ENCODE measurements around the gene SELENOI.
"Not testable (repeated sequence)": the region's sequence is repeated elsewhere in the genome, so short reads cannot be mapped to it uniquely, and the experiment has no call there.

Gene SELENOI, protein sequence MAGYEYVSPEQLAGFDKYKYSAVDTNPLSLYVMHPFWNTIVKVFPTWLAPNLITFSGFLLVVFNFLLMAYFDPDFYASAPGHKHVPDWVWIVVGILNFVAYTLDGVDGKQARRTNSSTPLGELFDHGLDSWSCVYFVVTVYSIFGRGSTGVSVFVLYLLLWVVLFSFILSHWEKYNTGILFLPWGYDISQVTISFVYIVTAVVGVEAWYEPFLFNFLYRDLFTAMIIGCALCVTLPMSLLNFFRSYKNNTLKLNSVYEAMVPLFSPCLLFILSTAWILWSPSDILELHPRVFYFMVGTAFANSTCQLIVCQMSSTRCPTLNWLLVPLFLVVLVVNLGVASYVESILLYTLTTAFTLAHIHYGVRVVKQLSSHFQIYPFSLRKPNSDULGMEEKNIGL

DNA sequence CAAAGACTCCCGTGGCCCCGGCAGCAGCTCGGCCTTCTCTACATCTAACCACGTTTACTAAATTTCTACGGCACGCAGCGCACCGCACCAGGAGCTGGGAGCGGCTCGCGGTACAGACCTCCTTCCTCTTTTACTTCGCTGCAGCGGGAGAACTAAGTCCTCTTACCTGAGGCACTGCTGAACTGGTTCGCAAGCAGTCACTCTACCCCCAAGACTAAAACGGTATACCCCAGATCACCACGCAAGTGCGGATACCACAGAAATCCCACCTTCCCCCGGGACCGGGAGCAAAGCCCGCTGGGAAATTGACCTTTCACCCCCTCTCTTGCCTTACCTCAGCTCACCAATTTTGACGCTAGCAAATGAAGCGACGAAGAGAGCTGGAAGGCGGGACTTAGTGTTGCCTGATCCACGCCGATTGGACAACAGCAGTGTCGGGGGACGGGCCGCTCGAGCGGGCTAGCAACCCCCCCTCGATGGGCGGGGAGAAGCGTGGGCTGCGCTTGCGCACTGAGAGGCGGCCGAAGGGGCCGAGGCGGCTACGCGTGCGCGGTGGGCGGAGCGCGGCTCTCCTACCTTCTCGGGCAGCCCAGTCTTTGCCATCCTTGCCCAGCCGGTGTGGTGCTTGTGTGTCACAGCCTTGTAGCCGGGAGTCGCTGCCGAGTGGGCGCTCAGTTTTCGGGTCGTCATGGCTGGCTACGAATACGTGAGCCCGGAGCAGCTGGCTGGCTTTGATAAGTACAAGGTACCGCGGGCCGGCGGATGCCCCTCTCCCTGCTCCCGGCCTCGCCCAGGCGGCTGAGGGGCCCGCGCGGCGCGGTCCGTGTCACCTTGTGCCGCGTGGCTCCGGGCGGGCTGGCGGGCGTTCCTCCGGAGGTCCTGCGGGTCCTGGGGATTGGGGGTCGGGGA, at the start of gene SELENOI:
Gene SELENOI (plus strand): TSS at position 599 of the 909 bp plus-strand sequence. CDS start 90 bp downstream, at position 689.
- peak; percentile 99 for DNase-seq (ENCODE audit: low spot score)

DNA sequence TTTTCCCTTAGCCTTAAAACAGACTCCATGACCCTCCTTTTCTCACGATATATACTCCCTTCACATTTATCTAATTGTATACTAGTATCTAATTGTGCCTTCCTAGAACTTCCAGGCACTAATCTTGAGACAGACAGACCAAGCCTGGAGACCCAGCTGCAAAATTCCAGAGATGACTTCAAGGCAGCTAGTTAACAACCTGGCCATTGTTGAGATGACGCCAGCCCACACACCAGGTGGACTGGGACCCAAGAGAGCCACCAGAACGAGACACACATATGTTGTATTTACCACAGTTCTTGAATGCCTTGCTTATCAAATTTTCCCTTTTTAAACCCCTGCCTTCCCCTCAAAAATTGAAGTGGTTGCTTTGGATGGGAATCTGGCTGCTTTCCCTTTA, 48.9 kb upstream of the SELENOI start:
- no peak for DNase-seq (ENCODE audit: low spot score)

DNA sequence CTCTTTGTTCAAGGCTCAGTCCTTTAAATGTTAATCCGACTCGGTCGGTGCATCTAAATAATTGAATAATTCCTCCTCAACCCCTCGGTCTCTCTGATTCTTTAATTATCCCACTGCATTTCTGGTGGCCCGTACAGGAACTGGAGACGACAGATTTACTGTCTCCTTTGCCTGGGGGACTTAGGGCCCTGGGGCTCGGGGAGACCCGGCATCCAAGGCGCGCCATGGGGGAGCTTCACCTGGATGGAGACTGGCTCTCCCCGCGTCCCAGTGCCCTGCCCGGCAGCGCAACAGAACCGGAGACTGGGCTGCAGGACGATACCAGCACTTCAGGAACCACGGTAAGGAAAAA, 47.7 kb upstream of the SELENOI start:
- DNase-seq (ENCODE audit: low spot score): no peak

DNA sequence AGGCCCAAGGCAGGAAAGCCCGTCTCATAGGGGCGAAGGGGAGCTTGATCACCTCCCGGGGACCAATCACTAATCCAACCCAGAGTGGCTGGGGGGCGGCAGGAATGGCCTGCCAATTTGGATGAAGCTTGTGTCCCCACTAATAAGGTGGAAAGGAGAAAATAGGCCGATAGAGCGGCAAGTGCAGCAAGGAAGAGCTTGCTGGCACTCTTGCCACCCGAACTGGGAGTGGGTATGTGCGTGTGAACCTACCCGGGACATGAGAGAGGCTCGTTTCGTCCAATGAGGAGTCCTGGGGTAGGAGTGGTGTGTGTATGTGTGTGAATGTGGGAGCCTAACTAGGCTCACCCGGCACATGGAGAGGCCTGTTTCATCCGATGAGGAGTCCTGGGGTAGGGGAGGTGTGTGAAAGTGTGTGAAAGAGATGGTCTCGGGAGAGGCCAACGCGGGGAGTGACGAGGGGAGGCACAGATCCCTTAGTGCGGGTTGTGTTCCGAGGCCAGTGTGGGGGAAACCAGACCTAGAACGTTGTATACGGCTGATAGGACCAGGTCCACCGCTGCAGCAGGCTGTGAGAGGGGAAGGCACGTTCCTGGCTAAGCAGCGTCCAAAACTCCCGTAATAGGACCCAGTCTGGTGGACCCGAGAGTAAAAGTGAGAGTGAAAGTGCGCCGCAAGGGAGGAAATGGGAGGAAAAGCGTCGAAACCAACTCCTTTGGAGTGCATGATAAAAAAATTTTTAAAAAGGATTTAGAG, 47.1 kb upstream of the SELENOI start:
- peak; percentile 48 for DNase-seq (ENCODE audit: low spot score)

DNA sequence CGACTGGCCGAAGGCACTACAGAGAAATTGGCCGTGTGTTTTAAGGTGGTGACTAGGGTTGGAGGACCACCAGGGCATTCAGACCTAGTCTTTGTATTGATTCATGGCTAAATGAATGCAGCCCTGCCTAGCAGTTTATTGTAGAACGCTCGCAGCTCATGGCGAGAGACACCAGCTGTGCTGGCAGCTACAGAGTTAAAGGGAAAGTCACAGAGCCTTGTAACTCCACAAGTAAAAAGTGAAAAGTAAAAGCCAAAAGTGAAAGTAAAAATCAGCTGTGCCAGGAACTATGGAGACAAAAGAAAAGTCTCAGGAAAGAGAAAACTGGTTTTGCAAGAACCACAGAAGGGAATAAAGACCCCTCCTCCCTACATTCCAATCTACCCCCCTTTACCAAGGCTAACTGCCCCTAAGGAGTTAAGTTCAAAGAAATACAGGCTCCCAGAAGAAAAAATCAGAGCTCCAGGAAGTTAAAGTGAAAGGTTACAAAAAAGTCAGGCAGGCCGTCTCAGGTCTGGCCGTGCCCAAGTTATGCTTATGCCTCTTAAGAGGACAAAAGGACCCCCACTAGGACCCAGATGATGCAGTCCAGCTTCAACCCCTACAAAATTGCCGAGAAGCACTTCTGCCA, 46.4 kb upstream of the SELENOI start:
- peak; percentile 18 for DNase-seq (ENCODE audit: low spot score)

DNA sequence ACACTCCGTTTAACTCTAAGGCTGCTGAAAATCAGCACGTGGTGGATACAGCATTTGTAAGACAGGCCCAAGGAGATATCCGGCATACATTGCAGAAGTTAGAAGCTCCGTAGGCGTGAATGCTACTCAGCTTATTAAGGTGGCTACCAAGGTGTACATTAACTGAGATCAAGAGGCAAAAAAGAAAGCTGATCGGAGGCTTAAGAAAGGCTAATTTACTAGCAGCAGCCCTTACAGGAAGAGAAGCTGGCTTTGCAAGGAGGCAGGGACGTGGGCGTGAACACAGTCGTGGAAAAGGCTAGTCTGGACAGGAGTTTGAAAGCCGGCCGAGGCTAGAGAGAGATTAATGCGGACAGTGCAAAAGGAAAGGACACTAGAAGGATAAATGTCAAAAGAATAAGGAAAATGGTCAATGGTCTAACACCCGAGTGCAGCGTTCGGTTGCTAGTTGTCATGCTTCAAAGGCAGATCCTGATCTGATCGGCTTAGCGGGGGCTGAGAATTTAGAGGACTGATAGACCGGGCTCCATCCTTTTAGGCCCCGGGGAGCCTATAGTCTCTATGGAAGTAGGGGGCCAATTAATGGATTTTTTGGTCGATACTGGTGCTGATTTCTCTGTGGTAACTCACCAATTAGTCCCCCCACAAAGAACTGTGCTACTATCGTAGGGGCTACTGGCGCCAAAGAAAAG, 45.6 kb upstream of the SELENOI start:
- peak; percentile 34 for DNase-seq (ENCODE audit: low spot score)

DNA sequence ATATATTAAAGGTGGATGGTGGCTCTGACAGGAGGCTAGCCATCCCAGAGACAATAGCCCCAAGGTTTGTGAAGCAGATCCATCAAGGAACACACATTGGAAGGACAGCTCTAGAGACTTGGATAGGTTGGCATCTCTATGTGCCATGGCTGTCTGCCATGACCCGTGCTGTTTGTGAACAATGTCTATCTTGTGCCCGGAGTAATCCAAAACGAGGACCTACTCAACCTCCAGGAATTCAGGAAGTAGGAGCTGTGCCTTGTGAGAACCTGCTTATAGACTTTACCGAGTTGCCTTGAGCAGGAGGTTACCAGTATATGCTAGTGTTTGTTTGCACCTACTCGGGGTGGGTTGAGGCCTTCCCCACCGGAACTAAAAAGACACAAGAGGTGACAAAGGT, 43.1 kb upstream of the SELENOI start:
- DNase-seq (ENCODE audit: low spot score): no peak

DNA sequence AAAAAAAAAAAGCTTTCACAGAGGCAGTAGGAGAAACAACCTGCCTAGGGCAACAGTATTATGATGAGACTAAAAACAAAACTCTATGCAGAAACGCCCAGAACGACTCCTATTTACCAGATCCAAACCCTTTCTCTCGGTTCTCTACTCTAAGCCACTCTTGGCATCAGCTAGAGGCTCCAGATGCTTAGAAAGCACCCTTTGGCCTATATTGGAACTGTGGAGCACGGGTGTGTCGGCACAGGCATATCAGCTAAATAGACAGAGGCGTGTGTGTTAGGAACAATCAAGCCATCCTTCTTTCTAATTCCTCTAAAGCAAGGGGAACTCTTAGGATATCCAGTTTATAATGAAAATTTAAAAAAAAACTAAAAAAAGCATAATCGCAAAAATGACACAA, 40.8 kb upstream of the SELENOI start:
- DNase-seq (ENCODE audit: low spot score): not testable (repeated sequence)

DNA sequence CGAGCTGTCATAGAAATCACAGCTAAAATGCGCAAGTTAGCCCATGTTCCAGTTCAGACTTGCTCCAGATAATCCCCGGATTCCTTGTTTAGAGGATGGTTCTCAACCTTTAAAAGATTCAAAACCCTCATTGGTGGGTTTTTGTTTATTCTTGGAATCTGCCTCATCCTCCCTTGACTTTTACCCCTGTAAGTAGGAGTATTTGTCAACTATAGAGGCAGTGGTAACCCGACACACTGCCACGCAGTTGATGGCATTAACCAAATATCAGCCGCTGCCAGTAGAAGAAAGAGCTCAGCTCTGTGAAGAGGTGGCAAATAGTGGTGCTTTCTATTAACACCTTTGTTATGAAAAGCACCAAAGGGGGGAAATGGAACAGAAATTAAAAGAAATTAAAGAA, 40.4 kb upstream of the SELENOI start:
- DNase-seq (ENCODE audit: low spot score): no peak

DNA sequence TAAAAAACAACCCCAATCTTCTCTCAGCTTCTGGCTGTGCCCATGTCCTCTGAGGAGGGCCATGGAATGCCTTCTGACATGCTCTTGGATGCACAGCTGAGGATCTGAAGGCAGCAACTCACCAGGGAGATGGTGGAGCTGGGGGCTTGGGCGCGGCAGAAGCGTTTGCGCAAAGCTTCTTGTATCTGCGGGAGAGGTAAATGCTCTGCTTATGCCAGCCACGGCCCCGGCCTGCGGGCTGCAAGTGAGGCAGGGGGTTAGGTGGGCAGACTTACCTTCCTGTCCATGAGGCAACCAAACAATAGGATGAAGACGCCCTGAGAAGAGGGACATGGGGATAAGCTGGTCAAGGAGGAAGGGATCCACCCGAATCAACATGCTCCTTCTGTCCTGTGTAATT, 36.0 kb upstream of the SELENOI start:
- no peak for DNase-seq (ENCODE audit: low spot score)

DNA sequence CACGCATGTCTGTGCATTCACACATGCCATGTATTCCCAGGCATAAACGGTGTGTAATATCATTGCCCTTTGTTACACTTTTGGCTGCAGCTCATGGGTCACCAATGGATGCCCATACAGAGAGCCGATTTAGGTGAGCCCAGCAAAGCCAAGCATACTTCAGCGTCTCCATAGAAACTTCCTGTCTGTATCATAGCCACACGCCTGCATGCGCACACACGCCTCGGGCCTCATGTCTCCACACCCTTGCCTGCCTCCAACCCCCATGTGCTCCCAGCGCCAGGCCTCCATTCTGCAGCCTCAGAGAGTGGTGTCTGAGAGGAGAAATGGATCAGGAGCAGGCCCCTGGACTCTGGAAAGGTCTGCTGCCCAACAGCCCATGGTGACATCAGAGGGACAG, 33.5 kb upstream of the SELENOI start:
- DNase-seq (ENCODE audit: low spot score): no peak

DNA sequence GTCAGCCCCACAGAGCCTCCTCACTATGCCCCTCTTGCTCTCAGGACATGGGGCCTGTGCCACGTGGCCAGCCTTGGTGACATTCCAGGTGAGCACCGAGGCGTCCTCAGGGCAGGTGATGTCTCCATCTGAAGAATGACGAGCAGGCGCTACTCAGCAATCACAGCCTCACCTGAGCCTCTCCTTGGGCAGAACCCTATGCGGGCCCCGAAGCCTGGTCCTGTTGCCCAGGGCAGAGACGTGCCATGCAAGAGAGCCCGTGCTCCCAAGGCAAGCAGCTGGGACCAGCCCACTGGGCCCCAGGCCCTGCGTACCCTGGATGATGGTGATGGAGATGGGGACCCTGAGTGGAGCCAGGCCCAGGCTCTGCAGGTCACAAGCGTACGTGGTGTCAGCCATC, 32.5 kb upstream of the SELENOI start:
- DNase-seq (ENCODE audit: low spot score): no peak

DNA sequence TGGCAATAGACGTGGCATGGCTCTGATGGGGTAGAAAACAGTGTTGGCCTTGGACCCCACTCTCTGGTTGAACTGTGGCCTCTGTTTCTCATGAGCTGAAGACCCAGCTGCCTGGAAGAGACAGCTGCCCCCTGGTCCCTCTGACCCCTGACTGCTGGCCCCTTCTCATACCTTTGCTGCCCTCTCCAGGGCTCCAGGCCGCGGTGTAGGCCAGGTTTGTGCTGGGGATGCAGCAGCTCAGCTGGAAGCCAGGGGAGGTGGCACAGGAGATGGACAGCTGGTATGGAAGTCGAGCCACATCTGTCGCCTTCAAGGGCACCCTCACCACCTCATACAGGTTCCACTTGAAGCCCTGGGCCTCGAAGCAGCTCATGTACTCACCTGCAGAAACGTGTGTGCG, 31.7 kb upstream of the SELENOI start:
- no peak for DNase-seq (ENCODE audit: low spot score)

DNA sequence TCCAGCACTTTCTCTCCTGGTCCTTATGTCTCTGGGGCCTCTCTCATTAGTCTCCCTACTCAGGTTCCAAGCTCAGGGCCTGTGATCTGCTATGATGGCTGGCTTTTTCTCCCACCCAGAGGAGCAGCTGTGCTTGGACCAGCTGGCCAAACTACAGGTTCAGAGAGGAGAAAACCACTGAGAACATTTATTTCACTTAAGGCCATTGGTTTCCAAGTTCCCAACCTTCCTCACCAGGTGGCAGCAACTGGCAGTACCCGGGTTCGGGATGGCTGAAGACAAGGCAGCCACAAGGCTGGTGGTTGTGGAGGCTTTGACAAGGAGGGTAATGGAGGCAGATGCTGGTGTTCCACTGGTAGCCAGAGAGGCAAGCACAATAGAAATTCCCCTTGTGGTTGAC, 29.9 kb upstream of the SELENOI start:
- DNase-seq (ENCODE audit: low spot score): no peak

DNA sequence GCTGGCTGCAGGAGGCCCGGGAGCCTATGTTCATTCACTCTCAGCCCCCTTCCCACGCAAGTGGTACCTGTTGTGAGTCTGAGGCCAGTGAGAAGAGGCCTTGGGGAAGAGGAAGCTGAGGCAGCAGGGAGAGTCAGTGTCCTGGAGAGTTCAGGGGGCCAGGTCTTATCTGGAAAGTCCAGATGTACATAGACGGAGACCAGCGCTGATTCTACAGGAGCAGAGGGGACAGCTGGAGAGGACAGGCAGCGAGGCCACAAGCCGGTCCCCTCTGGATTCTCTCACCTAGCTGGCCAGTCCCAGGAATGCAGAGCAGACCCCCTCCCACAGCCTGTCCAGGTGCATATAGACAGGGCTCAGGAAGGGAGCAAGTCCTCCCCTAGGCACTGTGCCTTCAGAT, 29.1 kb upstream of the SELENOI start:
- DNase-seq (ENCODE audit: low spot score): no peak

DNA sequence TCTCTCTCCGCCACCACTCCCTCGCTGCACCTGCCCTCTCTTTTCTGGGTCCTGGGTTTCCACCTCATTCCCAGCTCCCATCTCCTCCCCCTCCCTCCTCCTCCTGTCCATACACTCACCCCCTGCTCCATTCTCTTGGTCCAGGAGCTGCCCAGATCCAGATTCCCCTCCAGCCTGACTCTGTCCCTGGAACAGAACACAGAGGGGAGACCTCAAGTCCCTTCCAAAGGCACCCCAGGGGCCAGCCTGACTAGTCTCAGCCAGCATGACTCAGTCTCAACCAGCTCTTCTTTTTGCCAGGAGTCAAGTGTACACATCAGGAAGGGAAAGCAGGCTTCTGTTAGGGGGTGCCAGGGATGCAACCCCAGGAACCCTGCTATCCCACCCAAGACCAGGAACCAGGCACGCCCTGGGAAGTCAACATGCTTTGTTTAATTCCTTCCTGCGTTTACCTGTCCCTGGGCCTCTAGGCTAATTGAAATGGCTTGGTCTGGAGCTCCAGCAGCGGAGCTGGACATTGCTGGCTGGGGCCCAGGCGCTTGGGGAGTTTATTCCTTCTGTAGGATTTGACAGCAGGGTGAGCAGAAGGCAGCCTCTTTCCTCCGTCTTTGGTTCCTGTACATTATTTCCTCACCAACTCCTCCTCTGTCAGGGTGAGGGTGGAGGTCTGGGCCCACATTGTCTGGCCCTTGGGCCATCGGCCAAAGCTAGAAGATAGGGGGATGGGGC, 28.4 kb upstream of the SELENOI start:
- no peak for DNase-seq (ENCODE audit: low spot score)

DNA sequence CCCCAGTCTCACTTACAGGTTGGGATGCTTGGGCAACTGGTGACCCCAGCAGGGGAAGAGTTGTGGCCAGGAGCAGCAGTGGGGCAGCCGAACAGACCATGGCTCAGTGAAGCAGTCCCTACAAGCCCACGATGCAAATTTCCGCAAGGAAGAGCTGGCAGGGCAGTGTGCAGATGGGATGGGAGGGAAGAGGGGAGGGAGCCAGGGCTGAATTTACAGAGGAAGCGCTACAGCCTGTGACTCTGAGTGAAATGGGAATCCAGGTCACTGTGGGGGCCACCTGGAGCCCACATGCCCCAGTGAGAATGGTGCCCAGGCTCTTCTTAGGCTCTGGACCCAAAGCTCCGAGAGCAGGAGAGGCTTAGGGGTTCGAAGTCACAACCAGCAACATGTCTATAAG, 27.0 kb upstream of the SELENOI start:
- no peak for DNase-seq (ENCODE audit: low spot score)

DNA sequence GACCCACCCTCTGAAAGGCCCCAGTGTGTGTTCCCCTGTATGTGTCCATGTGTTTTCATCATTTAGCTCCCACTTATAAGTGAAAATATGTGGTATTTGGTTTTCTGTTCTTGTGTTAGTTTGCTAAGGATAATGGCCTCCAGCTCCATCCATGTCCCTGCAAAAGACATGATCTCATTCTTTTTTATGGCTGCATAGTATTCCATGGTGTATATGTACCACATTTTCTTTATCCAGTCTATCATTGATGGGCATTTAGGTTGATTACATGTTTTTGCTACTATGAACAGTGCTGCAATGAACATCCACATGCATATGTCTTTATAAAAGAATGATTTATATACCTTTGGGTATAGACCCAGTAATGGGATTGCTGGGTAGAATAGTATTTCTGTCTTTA, 21.5 kb upstream of the SELENOI start:
- DNase-seq (ENCODE audit: low spot score): not testable (repeated sequence)

DNA sequence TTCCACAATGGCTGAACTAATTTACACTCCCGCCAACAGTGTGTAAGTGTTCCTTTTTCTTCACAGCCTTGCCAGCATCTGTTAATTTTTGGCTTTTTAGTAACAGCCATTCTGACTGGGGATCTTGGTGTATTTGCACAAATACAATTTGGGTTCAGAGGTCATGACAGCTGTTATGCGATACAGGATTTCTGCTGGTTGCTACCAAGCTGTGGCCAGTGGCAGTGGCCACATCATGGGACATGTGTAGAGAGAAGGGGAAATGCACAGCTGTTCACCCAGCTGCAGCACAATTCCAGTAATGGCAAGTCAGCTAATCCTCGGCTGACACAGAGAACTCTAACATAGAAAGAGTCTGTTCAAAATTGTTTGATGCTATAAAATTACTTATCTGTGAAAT, 21.0 kb upstream of the SELENOI start:
- no peak for DNase-seq (ENCODE audit: low spot score)

DNA sequence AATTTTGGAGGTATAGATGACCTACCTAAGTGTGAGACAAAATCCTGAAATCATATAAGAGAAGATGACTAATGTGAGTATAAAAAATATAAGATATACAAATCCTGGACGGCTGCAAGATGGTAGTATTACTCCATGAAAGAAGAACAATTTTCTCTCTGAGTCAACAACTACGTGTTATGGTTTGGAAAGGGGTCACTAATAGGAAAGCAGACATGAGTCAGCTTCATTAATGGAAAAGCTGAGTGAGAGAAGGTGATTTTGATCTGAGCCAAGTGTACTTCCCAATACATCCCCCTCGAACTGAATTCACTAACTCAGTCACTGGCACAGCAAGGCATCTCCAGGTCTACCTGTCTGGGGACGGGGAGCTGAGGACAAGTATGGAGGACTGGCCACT, 20.1 kb upstream of the SELENOI start:
- DNase-seq (ENCODE audit: low spot score): no peak

DNA sequence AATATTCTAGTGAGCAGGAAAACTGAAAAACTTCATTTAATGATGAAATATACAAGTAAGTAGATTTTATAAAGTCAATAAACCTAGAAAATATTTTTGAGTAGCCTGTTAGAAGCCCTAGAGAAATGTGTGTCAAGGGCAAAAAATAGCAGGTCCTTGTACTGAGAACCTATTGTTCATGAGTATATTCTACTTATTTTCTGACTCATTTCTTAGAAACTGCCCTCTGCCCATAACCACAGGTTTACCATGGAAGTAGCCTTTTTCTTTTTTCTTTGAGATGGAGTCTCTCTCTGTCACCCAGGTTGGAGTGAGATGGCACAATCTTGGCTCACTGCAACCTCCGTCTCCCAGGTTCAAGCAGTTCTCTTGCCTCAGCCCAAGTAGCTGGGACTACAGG, 19.4 kb upstream of the SELENOI start:
- DNase-seq (ENCODE audit: low spot score): no peak
